Cerebellar cortex (tissue), 1 donor: Measurements from ENCODE around the gene CYP2J2.
"Not testable (repeated sequence)": the region's sequence is repeated elsewhere in the genome, so short reads cannot be mapped to it uniquely, and the experiment has no call there.

ENCODE experiments used
- DNase-seq: peaks from one replicate; pipeline ENCODE4 v3.0.0-alpha.2; 2015; ENCODE audit warnings: low spot score

The CYP2J2 gene, protein sequence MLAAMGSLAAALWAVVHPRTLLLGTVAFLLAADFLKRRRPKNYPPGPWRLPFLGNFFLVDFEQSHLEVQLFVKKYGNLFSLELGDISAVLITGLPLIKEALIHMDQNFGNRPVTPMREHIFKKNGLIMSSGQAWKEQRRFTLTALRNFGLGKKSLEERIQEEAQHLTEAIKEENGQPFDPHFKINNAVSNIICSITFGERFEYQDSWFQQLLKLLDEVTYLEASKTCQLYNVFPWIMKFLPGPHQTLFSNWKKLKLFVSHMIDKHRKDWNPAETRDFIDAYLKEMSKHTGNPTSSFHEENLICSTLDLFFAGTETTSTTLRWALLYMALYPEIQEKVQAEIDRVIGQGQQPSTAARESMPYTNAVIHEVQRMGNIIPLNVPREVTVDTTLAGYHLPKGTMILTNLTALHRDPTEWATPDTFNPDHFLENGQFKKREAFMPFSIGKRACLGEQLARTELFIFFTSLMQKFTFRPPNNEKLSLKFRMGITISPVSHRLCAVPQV

DNA sequence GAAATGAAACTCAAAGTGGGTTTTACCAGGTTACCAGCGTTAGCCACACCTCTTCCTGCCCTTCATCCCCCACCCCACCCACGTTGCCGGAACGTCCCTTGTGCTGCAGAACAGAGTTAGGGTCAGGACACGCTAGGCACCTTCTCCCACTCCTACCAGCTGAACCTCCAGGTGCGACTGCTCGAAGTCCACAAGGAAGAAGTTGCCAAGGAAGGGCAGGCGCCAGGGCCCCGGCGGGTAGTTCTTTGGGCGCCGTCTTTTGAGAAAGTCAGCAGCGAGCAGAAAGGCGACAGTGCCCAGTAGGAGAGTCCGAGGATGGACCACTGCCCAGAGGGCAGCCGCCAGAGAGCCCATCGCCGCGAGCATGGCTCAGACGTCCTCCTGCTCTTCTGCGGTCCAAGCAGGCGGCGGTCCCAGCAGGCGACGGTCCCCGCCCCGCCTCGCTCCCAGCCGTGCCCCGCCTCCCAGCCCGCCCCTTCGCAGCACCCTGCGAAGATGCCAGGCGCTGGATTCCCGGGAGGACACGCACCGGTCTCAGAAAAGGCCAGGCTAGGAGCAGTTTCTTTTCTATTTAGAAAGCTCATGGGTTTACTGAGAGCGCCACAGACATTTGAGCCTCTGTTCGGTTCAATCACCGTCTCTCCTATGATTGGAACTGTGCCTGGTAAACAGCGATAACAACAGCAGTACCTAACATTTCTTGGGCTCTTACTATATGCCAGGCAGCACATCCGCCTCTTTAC, at the start of gene CYP2J2:
CYP2J2 (minus strand) TSS at position 393 of the 743 bp plus-strand sequence; CDS start at position 366, 27 bp downstream.
- no peak for DNase-seq

- no peak for DNase-seq
These were observed 47.1 kb upstream of the CYP2J2 start for GRCh38 chr1:59973719-59974118.

GRCh38 chr1:59972216-59972927, 45.8 kb upstream of the CYP2J2 start:
- peak; percentile 32 for DNase-seq

DNA sequence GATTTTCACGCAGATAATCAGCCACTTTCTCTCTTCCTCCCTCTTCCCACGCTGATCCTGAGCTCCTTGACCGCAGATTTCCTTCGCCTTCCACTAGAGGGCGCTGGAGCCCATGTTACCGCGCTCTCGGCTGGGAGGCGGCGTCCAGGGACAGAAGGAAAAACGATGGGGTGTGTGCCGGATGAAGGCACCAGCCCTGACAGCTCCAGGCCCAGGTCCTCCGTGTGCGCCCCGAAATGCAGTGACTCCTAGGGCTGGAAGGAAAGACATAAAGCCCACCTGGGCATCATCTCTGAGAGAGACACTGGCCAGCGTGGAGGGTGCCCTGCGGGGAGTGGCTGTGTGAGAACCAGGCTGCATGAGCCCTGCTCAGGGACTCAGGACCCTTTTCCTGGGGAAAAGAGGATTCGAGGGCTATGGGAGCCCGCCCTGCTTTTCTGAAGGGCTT, 44.9 kb upstream of the CYP2J2 start:
- DNase-seq: peak; percentile 84

DNA sequence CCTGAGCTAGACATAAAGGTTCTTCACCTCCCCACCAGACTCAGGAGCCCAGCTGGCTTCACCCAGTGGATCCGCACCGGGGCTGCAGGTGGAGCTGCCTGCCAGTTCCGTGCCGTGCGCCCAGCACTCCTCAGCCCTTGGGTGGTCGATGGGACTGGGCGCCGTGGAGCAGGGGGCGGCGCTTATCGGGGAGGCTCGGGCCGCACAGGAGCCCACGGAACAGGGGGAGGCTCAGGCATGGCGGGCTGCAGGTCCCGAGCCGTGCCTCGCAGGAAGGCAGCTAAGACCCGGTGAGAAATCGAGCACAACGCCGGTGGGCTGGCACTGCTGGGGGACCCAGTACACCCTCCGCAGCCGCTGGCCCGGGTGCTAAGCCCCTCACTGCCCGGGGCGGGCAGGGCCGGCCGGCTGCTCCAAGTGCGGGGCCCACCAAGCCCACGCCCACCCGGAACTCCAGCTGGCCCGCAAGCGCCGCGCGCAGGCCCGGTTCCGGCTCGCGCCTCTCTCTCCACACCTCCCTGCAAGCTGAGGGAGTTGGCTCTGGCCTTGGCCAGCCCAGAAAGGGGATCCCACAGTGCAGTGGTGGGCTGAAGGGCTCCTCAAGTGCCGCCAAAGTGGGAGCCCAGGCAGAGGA, 43.1 kb upstream of the CYP2J2 start:
- not testable (repeated sequence) for DNase-seq

DNA sequence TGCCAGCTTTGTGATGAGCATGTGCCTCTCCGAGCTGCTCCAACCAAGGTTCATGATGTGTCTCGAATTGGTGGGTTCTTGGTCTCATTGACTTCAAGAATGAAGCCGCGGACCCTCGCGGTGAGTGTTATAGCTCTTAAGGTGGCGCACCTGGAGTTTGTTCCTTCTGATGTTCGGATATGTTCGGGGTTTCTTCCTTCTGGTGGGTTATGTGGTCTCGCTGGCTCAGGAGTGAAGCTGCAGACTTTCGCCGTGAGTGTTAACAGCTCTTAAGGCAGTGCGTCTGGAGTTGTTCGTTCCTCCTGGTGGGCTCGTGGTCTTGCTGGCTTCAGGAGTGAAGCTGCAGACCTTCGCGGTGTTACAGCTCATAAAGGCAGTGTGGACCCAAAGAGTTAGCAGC, 42.2 kb upstream of the CYP2J2 start:
- not testable (repeated sequence) for DNase-seq

- no peak for DNase-seq
These were observed 41.2 kb upstream of the CYP2J2 start for GRCh38 chr1:59967780-59968179.

DNA sequence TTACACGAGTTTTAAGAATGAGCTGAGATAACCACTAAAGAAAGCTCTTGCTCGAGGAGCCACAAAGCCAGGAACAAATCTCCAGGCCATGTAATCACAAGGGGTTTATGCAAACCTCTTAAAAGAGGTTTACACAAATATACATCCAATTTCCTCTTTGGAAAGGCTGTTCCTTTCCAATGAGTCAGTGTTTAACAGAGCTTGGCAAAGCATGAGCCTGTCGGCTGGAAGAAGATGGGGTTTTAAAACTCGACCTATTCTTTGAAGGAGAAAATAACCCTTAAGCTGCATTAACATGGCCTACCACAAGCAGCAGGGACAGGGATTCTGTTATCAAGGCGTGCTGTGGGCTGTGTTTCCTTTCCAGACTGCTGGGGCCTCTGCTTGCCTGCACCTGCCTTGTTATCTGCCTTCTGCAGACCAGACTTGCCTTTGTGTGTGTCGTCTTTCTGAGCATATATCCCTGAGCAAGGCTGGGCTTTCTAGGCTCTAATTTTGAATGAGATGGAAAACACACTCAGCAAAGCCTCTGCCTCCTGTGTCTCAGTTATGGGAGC, 40.6 kb upstream of the CYP2J2 start:
- DNase-seq: no peak

- DNase-seq: no peak
These were observed 25.5 kb upstream of the CYP2J2 start for GRCh38 chr1:59952065-59952464.

- DNase-seq: no peak
These were observed 23.1 kb upstream of the CYP2J2 start for GRCh38 chr1:59949648-59950047.

GRCh38 chr1:59948990-59949389, 22.4 kb upstream of the CYP2J2 start:
- no peak for DNase-seq

DNA sequence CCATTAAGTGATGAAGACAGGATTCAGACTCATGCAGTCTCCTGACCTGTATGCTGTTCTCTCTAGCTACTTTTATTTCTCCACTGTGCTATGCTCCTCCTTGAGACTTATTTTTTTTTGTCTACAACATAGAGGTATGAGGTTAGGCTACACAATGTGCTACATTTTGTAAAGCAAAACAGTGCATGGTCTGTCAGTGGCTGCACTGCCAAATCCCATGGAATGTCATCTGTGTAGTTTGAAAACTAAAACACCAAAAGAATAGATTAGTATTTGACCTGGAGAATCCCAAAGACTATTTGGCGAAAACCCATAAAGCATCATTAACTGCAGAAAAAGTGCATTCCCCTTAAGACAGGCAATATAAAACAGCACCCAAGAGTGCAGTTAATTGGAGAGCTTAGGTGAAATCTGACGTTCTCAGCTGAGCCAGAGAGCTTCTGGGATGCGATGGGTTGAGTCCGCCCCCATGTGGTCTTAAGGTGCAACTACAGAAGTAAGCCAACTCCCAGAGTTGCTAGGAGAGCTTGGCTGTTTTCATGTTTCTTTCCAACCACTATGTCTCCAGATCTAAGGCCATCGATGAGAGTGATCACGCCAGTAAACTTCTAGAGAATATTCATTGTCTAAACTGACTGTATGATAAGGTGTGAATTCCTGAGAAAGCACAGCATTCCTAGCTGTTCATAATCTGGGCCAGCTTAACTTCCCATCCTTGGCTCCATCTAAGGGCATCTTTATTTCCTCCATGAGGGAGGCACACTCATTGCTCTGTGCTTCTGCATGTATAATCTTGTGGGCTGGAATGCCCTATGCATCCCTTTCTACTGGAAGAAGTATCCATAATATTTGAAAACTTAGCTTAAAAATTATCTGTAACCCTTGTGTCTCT, 20.7 kb upstream of the CYP2J2 start:
- peak; percentile 73 for DNase-seq

DNA sequence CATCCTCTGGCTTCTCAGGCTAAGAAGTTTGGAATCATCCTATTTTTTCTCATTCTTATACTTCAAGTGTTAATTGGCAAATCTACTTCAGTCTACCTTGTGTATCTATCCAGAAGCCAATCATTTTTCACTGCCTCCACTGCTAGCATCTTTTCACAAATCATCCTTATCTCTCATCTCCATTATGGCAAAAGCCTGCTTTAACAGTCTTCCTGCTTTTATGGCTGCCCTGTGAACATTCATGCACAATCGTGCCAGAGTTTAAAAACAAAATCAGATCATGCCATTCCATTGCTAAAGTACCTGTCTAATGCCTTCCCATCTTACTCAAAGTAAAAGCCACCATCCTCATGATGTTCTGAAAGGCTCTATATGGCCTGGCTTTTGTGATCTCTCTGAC, 19.2 kb upstream of the CYP2J2 start:
- no peak for DNase-seq

DNA sequence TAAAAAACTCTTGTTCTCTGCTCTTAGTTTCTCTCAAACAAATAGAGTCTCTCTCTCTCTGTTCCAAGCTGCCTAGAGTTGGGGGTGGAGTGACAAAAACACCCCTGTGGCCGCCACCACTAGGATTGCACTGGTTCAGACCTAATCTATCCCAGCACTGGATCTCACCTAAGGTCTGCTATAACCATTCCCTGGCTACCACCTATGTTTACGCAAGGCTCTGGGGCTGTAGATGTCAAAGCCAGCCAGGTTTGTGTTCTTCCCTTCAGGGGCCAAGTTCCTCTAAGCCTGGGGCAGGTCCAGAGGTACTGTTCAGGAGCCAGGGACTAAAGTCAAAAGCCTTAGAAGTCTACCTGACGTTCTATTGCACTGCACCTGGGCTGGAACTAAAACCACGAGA, 12.8 kb upstream of the CYP2J2 start:
- DNase-seq: no peak

GRCh38 chr1:59937636-59938210, 11.2 kb upstream of the CYP2J2 start:
- DNase-seq: no peak

GRCh38 chr1:59936358-59936821, 9.8 kb upstream of the CYP2J2 start:
- DNase-seq: no peak

DNA sequence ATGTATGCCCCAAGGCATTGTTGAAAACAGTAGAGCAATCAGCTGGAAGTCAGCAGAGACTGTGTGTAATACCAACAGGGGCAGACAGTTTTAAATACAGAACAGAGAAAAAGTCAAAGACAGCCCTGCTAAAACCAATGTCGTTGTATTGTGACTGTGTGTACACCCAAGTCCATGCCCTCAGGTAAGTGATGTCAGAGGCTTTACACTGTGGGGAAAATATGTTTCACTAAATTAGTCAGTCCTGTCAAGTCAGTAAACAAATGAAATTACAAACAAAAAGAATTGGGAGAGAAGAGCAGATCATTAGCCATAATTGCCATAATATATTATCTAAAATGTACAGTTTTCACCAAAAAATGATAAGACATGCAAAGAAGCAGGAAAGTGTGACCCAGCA, 2.4 kb upstream of the CYP2J2 start:
- DNase-seq: no peak

- no peak for DNase-seq
These were observed 640 bp upstream of the CYP2J2 start for GRCh38 chr1:59927213-59927612.

GRCh38 chr1:59924653-59925052, 1.9 kb downstream of the CYP2J2 start:
- no peak for DNase-seq
